ENCODE data around the gene SMAD5.

SMAD5 gene

DNA sequence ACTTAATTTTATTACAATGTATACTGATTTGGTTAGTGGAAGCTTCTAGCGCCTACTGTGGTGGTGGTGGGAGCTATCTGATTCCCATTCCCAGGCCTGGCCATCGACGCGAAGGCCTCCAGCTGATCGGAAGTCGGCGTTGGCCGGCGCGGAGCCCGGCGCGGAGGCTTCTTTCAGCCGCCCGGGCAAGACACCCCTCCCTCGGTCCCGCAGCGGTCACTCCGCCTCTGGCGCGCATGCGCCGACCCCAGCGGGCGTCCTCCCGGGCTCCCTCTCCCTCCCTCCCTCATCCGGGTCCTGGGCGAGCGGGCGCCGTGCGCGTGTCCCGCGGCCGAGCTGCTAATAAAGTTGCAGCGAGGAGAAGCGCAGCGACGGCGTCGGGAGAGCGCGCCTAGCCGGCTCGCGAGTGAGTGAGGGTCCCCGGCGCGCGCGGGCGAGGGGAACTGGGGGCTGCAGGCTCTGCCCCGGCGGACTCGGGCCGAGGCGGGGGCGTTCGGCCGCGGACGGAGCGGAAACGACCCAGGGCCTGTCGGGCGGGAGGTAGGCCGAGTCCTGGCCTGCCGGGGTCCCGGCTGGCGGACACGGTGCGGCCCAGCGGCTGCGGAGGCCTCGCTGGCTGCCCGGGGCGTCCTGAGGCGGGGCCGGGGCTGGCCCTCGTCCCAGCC, at the start of gene SMAD5:
Gene SMAD5, plus strand, starts transcription at position 289 of the 665 bp plus-strand sequence. CDS start 20,916 bp downstream, outside the sequence.
- Histone ChIP-seq H3K36me3 (no peaks in the 10 kb centered on the region), H3K9me3 (no peaks in the 10 kb centered on the region), H3K4me1 (ENCODE audit: control insufficient read depth in 1 of 2, insufficient read depth in 1 of 2, low read depth in 1 of 2, low read length in 1 of 2) (peaks cover 11 to 15% of the 10 kb centered on the region in 2 experiments), H3K4me3 (ENCODE audit: low read depth in 1 of 2, low read length in 1 of 2) (peak within 1 kb of the TSS; percentile 70 to 72), H3K27me3 (peaks cover 63% of the 10 kb centered on the region), H3K27ac (peak within 1 kb of the TSS; percentile 43)
- TF ChIP-seq CTCF (IDR thresholded peaks at IDR 0.05): no peak

GRCh38 chr5:136084698-136085097, 47.9 kb upstream of the SMAD5 start:
- TF ChIP-seq CTCF (IDR thresholded peaks at IDR 0.05): no peak
- peaks cover 0 to 4% of the 10 kb centered on the region in 2 experiments for H3K4me1 ChIP-seq (ENCODE audit: control insufficient read depth in 1 of 2, insufficient read depth in 1 of 2, low read depth in 1 of 2, low read length in 1 of 2)
- H3K36me3 ChIP-seq: no peaks in the 10 kb centered on the region
- H3K4me3 ChIP-seq (ENCODE audit: low read depth in 1 of 2, low read length in 1 of 2): no peak overlapping the region
- no peaks in the 10 kb centered on the region for H3K9me3 ChIP-seq
- no peak overlapping the region for H3K27ac ChIP-seq
- H3K27me3 ChIP-seq: peaks cover 65% of the 10 kb centered on the region

DNA sequence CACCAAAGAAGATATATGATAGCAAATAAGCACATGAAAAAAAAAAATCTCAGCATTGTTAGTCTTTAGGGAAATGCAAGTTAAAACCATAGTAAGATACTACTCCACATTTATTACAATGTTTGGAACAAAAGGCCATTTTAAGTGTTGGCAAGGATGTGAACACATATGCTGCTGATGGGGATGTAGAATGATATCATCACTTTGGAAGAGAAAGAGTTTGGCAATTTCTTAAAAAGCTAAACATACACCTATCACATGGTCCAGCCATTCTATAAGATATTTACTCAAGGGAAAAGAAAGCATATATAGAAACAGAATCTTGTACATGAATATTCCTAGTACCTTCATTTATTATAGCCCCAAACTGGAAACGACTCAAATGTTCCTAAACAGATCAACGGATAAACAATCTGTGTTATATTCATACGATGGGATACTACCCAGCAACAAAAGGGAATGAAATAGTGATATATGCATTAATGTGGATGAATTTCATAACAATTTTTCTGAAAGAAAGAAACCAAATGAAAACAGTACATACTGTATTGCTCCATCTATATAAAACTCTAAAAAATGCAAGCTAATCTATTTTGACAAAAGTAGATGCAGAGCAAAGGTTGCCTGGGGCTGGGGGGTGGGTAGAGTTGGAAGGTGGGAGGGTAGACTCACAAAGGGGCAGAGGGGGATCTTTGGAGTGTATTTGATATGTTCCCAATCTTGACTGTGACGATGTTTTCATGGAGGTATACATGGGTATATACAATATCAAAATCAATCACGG, 45.7 kb upstream of the SMAD5 start:
- Histone ChIP-seq H3K4me1 (ENCODE audit: control insufficient read depth in 1 of 2, insufficient read depth in 1 of 2, low read depth in 1 of 2, low read length in 1 of 2) (no peaks in the 10 kb centered on the region), H3K36me3 (no peaks in the 10 kb centered on the region), H3K9me3 (no peaks in the 10 kb centered on the region), H3K27me3 (peaks cover 42% of the 10 kb centered on the region), H3K4me3 (ENCODE audit: low read depth in 1 of 2, low read length in 1 of 2) (no peak overlapping the region), H3K27ac (no peak overlapping the region)
- TF ChIP-seq CTCF (IDR thresholded peaks at IDR 0.05): no peak

- Histone ChIP-seq H3K9me3 (no peaks in the 10 kb centered on the region), H3K4me1 (ENCODE audit: control insufficient read depth in 1 of 2, insufficient read depth in 1 of 2, low read depth in 1 of 2, low read length in 1 of 2) (no peaks in the 10 kb centered on the region), H3K27ac (no peak overlapping the region), H3K27me3 (peaks cover 33% of the 10 kb centered on the region), H3K4me3 (ENCODE audit: low read depth in 1 of 2, low read length in 1 of 2) (no peak overlapping the region), H3K36me3 (no peaks in the 10 kb centered on the region)
- no peak for TF ChIP-seq CTCF (IDR thresholded peaks at IDR 0.05)
These were observed 44.4 kb upstream of the SMAD5 start for GRCh38 chr5:136087961-136088871.

DNA sequence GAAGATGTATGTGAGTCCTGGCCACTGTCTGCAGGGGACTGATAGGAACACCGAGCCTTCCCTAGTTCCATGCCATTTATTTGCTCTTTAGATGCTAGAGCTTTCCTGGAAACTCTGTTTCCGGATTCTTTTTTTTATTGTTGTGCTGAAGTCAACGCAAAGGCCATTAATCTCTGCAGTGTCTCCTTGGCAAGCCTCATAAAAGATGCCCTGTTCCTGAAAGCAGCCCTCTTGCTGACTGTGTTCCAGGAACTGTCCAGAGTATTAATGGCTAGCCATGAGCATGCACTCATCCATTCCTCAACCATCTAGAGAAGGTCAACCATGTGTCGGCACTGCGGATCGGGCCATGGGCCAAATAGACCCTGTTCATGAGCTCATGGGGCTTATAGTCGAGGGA, 42.9 kb upstream of the SMAD5 start:
- peaks cover 33% of the 10 kb centered on the region for H3K27me3 ChIP-seq
- peak overlapping the region in 1 of 2 experiments; percentile 2 for H3K4me3 ChIP-seq (ENCODE audit: low read depth in 1 of 2, low read length in 1 of 2)
- no peaks in the 10 kb centered on the region for H3K36me3 ChIP-seq
- no peak overlapping the region for H3K27ac ChIP-seq
- H3K4me1 ChIP-seq (ENCODE audit: control insufficient read depth in 1 of 2, insufficient read depth in 1 of 2, low read depth in 1 of 2, low read length in 1 of 2): no peaks in the 10 kb centered on the region
- no peaks in the 10 kb centered on the region for H3K9me3 ChIP-seq
- TF ChIP-seq CTCF (IDR thresholded peaks at IDR 0.05): no peak
